GM21423 (cell line): Measurements from ENCODE around the gene NLRP6.
"Not testable (repeated sequence)": the region's sequence is repeated elsewhere in the genome, so short reads cannot be mapped to it uniquely, and the experiment has no call there.

ENCODE experiments used
- ATAC-seq: cut with Tn5 transposase; IDR thresholded peaks from one replicate; pipeline ENCODE4 v1.9.1; 2021; ENCODE audit warnings: mild to moderate bottlenecking, moderate library complexity; ENCODE audit not compliant: unreplicated experiment

The NLRP6 gene

DNA sequence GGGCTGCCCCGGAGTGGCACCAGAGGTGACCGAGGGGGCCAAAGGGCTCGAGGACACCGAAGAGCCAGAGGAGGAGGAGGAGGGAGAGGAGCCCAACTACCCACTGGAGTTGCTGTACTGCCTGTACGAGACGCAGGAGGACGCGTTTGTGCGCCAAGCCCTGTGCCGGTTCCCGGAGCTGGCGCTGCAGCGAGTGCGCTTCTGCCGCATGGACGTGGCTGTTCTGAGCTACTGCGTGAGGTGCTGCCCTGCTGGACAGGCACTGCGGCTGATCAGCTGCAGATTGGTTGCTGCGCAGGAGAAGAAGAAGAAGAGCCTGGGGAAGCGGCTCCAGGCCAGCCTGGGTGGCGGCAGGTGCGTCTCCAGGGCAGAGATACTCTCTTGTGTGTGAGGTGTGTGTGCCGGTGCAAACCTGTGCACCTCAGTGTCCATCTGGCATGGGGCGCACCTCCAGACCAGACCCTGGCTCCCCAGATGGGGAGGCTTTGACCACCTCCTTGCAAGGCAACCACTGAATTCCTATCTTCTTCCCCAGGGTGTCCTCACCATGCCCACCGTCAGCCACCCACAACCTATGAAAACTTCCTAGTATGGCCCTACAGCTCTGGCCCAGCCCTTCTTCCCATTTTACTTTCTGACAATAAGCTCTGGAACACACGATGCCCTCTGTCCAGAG, 3.4 kb downstream of the NLRP6 start:
- ATAC-seq = no peak

- no peak for ATAC-seq
Measured at GRCh38 chr11:282171-282570, 4.0 kb downstream of the NLRP6 start.

DNA sequence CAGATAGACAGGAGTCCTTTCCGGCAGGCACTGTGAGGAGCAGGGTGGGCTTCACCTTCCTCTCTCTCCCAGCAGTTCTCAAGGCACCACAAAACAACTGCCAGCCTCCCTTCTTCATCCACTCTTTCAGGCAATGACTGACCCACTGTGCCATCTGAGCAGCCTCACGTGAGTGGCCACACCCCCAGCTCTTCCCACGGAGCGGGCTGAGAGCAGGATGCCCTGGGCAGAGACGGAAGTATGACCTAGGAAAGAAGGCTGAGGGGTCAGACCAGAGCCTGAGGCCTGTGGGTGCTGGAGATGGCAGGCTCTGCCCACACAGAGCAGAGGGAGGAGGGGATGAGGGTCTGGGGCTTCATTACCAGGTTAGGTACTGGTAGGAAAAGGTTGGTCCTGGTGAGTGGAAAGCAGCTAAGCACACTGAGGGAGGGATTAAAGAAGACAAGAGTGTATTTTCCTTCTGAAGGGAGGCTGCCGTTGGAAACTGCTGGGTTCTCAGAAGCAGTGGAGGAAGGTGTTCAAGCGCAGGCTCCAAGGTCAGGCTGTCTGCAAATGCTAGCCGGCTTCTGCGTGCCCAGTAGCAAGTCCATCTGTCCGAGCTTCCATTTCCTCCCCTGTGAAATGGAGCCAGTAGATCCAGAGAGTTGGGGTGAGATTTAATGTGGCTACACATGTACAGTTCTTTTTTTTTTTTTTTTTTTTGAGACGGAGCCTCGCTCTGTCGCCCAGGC, 4.6 kb downstream of the NLRP6 start:
- ATAC-seq = no peak

DNA sequence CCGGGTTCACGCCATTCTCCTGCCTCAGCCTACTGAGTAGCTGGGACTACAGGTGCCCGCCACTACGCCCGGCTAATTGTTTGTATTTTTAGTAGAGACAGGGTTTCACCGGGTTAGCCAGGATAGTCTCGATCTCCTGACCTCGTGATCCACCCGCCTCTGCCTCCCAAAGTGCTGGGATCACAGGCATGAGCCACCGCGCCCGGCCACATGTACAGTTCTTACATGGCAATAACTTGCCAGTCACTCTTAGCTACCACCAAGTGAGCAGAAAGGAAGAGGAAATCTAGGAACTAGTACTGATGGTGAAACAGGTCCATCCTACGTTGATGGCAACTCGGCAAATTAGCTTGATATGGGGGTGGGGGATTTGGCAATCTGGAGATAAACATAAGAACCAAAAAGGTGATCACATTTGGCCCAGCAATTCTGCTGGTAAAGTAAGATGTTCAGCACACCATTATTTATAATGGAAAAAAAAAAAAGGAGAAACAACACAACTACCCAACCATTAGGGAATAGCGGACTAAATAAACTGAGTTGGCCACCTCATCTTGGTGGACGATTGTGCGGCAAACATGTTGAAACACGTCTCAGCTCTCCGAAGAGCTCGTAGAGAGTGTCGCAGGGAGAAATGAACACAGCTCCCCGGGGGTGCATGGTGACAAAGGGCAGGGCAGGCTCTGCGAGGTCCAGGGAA, 5.3 kb downstream of the NLRP6 start:
- no peak for ATAC-seq

DNA sequence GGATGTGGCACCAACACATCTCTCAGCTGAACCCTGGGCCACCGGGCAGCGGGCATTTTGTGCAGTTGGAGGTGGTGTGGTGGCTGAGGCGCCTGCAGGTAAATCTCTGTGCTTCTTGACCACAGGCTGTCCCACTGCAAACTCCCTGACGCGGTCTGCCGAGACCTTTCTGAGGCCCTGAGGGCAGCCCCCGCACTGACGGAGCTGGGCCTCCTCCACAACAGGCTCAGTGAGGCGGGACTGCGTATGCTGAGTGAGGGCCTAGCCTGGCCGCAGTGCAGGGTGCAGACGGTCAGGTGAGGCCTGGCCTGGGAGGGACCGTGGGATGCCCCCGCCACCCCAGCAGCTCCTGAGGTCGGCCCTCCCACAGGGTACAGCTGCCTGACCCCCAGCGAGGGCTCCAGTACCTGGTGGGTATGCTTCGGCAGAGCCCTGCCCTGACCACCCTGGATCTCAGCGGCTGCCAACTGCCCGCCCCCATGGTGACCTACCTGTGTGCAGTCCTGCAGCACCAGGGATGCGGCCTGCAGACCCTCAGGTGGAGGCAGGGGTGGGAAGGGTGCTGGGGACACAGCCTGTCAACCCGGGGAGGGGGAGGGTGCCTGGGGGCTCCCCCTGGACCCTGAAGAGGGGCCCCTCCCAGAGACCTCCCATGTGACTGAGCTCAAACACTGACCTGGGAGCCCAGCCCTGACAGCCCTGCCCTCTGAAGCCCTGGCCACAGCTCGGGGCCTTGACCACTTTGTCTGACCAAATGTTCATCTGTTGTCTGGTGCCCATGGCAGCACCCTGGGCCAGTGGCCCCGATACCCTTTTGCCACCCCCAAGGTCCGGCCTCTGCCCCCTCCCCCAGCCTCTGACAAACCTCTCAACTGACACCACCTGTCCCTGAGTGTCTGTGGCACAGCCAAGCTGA, 6.2 kb downstream of the NLRP6 start:
- ATAC-seq = no peak

DNA sequence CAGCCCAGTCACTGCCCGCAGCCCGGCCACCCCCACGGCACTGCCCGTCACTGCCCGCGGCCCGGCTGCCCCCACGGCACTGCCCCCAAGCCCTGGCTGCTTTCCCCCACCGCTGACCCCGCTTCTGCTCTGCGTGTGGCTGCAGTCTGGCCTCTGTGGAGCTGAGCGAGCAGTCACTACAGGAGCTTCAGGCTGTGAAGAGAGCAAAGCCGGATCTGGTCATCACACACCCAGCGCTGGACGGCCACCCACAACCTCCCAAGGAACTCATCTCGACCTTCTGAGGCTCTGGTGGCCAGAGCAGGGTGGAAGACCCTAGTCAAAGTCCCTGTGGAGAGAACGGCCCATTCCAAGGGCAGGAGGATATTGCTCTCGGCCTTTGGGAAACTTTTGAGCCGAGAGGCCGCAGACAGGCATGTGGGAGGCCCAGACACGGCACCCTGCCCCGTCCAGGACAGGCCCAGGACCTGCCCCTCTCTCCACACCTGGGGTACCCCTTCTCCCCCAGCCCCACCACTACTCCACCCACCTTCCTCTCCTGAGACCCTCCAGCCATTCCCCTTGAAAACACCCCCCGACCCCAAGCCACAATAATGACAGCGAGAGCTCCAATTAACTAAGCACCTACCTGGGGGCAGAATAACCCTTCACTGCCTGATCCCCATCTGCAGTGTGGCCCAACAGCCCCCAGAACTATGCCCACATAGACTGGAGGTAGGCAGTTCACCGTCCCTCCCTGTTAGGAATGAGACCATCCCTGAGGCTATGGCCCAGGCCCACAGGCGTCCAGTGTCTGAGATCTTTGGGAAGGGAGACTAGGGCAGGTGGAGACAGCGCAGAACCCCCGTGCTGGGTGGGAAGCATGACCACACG, 7.0 kb downstream of the NLRP6 start:
- no peak for ATAC-seq

DNA sequence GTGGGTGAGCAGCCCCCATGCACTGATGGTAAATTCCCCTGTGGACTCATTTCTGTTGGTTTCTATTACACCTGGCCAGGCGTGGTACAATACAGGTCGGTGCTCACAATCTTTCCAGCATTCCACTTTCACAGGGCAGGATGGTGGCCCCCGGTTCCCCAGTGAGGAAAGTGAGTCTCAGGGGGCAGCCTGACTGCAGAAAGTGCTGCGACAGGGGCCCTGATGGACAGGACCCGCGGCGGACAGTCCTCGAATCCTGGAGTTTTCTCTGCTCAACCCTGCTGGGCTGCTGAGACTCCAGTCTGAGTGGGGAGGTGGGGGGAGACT, 7.7 kb downstream of the NLRP6 start:
- no peak for ATAC-seq

DNA sequence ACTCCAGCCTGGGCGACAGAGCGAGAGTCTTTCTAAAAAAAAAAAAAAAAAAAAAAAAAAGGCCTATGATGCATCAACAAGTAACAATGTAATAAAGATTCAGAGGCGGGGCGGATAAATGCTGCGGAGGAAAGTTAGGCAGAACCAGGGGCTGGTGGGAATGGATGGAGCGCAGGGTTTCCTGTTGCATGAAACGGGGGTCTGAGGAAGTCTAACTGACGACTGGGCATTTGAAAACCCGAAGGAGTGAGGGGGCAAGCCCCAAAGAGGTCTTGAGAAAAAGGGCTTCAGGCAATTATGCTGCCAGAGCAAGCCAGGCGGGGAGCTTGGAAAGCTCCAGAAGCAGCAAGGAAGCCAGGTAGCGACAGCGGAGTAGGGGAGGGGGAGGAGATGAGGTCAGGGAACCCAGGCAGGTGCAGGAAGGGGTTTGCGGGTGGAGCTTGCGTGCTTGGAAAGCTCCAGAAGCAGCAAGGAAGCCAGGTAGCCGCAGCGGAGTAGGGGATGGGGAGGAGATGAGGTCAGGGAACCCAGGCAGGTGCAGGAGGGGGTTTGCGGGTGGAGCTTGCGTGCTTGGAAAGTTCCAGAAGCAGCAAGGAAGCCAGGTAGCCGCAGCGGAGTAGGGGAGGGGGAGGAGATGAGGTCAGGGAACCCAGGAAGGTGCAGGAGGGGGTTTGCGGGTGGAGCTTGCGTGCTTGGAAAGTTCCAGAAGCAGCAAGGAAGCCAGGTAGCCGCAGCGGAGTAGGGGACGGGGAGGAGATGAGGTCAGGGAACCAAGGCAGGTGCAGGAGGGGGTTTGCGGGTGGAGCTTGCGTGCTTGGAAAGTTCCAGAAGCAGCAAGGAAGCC, 9.0 kb downstream of the NLRP6 start:
- ATAC-seq = not testable (repeated sequence)

DNA sequence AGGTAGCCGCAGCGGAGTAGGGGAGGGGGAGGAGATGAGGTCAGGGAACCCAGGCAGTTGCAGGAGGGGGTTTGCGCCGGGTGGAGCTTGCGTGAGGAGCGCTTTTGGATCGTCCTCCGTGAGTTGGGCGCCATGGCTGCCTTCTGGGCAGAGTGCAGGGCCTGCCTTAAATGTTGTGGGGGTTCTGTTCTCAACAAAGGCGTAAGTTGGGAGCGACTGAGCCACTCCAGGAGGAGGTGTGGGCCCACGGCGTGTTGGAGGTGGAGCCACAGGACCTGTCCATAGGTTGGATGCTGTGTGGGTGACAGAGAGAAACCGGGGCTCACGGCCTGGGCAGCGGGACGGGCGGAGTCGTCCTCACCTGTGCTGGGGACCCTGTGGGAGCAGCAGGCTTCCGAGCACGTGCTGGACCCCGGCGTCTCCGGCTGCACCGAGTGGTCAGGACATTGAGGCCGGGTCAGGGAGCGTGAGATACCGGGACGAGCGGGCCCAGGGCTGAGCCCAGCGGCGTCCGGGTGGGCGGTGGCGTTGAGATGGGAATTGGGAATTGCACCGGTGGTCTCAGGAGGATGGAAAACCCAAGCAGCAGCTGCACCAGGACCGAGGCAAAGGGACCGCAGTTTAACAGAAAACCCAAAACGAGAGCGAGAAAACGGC, 9.7 kb downstream of the NLRP6 start:
- no peak for ATAC-seq

GRCh38 chr11:288478-289397, 10.5 kb downstream of the NLRP6 start, which contains the start of gene PGGHG:
PGGHG (plus strand) TSS chr11:289126; CDS start chr11:289817, 691 bp downstream.
- no peak for ATAC-seq

DNA sequence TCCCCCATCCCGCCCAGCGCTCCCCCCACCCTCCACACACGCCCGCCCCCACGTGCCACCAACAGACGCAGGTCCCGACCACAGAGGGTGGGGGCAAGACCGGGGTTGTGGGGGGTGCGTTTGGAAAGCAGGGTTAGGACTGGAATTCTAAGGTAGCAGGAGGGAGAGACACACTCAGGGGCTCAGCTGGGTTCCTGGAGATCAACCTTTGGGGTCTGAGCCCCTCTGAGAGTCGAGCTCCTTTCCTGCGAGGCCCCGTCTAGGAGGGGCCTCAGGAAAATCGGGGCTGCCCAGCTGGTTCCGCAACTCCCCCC, 11.1 kb downstream of the NLRP6 start:
- ATAC-seq = no peak

GRCh38 chr11:289712-290620, 11.8 kb downstream of the NLRP6 start:
- ATAC-seq = no peak

DNA sequence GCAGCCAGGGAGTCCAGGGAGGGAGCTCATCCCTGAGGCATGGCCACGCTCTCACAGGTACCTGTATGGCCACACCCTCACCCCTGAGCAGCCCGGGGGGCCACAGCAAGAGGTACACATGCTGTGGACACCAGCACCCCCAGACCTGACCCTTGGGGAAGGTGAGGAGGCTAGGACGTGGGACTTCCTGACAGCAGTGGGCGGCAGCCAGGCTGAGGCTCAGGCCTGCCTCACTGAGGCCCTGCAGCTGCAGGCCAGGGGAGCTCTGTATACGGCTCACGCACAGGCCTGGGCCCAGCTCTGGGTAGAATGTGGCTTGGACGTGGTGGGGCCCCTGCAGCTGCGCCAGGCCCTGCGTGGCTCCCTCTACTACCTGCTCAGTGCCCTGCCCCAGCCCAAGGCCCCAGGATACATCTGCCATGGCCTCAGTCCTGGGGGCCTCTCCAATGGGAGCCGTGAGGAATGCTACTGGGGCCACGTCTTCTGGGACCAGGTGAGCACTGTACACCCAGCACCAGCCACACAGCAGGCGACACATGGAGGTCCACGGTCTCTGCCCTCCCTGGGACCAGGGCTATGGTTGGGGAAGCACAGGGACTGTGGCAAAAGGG, 12.5 kb downstream of the NLRP6 start:
- no peak for ATAC-seq

- no peak for ATAC-seq
Measured at GRCh38 chr11:291281-292210, 13.3 kb downstream of the NLRP6 start.
